HCT116 (cell line): ENCODE results near the gene SCCPDH. TPM values are rescaled to one million over a fixed set of nuclear protein-coding genes. Genes with fewer than 3 reads are reported as not detected.

Experiments used
- ATAC-seq: fragments of 200-7000 bp; cut with Tn5 transposase; 2 replicates; pipeline ENCODE4 v1.9.1; 2020; ENCODE audit warnings: mild to moderate bottlenecking, moderate library complexity
- BruUV-seq: library from RNA; stranded (reverse); fragments of 400-500 nt; replicated peaks from 2 replicates; lab custom pipeline; 2021; lab: Mats Ljungman, UMichigan
- CTCF ChIA-PET: fragments of 300-600 bp; sonication (Branson Sonifier 250); formaldehyde crosslinking; loops from one replicate; lab custom pipeline; 2021; ENCODE audit warnings: antibody characterized with exemption; lab: Charles Lee
- POLR2A ChIA-PET: fragments of 300-600, 350-600 bp; sonication (Branson Sonifier 250); formaldehyde crosslinking; loops from one replicate; lab custom pipeline; 2021; ENCODE audit warnings: antibody characterized with exemption; lab: Charles Lee
- RAD21 ChIA-PET, 2 experiments: fragments of 300-600 bp; sonication (Branson Sonifier 250); formaldehyde crosslinking; loops; one replicate each; lab custom pipeline; 2023; ENCODE audit warnings: low total read pairs in 2 of 2; ENCODE audit not compliant: uncharacterized antibody in 2 of 2, unreplicated experiment in 2 of 2, low non-redundant PET in 1 of 2; lab: Charles Lee
- DNase-seq: peaks from one replicate; pipeline ENCODE4 v3.0.0-alpha.2; 2010; ENCODE audit warnings: low read depth, low spot score
- H2AFZ ChIP-seq: fragments of 200-600 bp; shearing (Covaris generic), sonication (generic); 2 replicates; pipeline ENCODE4 v1.6.1; 2017; ENCODE audit warnings: low read depth, mixed run types, mixed read lengths, antibody characterized with exemption, low read length; ENCODE audit not compliant: poor library complexity, severe bottlenecking
- H3K27ac ChIP-seq: 2 replicates; pipeline ENCODE4 v1.5.1; 2012; ENCODE audit warnings: low read depth, low read length
- H3K27me3 ChIP-seq: fragments of 200-600 bp; sonication (generic); 2 replicates; pipeline ENCODE4 v1.6.1; 2016; ENCODE audit warnings: mixed run types, low read length, mixed read lengths; ENCODE audit not compliant: insufficient read depth
- H3K36me3 ChIP-seq, 2 experiments: fragments of 200-500 bp in 1 of 2; fragments of 200-600 bp in 1 of 2; sonication (Bioruptor generic) in 1 of 2; sonication (generic) in 1 of 2; 2 replicates each; pipeline versions ENCODE4 v1.5.1 to v1.6.1; 2014 to 2016; ENCODE audit warnings: low read length in 2 of 2, inconsistent platforms in 1 of 2, mixed read lengths in 1 of 2, mixed run types in 1 of 2; ENCODE audit not compliant: insufficient read depth in 2 of 2, control insufficient read depth in 1 of 2
- H3K4me1 ChIP-seq, 2 experiments: fragments of 200-600 bp in 1 of 2; sonication (generic) in 1 of 2; 2 replicates each; pipeline versions ENCODE4 v1.5.1 to v1.6.1; 2012 to 2017; ENCODE audit warnings: low read length in 2 of 2, inconsistent platforms in 1 of 2, mild to moderate bottlenecking in 1 of 2, mixed read lengths in 1 of 2, mixed run types in 1 of 2, moderate library complexity in 1 of 2; ENCODE audit not compliant: insufficient read depth in 2 of 2, control insufficient read depth in 1 of 2
- H3K4me2 ChIP-seq: fragments of 200-600 bp; sonication (generic); 2 replicates; pipeline ENCODE4 v1.6.1; 2017; ENCODE audit warnings: mixed run types, low read length, mixed read lengths
- H3K4me3 ChIP-seq, 2 experiments: fragments of 200-600 bp in 1 of 2; sonication (generic) in 1 of 2; replicated peaks in 1 of 2; 2 replicates each; pipeline ENCODE4 v1.5.1; 2011 to 2016; ENCODE audit warnings: low read length in 2 of 2, control low read depth in 1 of 2, low read depth in 1 of 2, mild to moderate bottlenecking in 1 of 2, mixed read lengths in 1 of 2, mixed run types in 1 of 2
- H3K79me2 ChIP-seq: fragments of 200-600 bp; sonication (generic); 2 replicates; pipeline ENCODE4 v1.6.1; 2017; ENCODE audit warnings: mild to moderate bottlenecking, mixed run types, low read length, moderate library complexity, mixed read lengths; ENCODE audit not compliant: insufficient read depth
- H3K9ac ChIP-seq: fragments of 200-600 bp; sonication (generic); 2 replicates; pipeline ENCODE4 v1.6.1; 2016; ENCODE audit warnings: low read length, mixed read lengths
- H3K9me2 ChIP-seq: fragments of 200-600 bp; sonication (generic), shearing (Covaris generic); 2 replicates; pipeline ENCODE4 v1.6.1; 2017; ENCODE audit warnings: mixed run types, mild to moderate bottlenecking, moderate library complexity; ENCODE audit not compliant: insufficient read depth
- H3K9me3 ChIP-seq, 2 experiments: fragments of 200-500 bp in 1 of 2; fragments of 200-600 bp in 1 of 2; sonication (Bioruptor generic) in 1 of 2; sonication (generic) in 1 of 2; 2 replicates each; pipeline ENCODE4 v1.6.1; 2014 to 2017; ENCODE audit warnings: low read length in 2 of 2, mixed read lengths in 2 of 2, inconsistent platforms in 1 of 2, low read depth in 1 of 2, mild to moderate bottlenecking in 1 of 2, mixed run types in 1 of 2, moderate library complexity in 1 of 2; ENCODE audit not compliant: control insufficient read depth in 1 of 2, insufficient read depth in 1 of 2
- H4K20me1 ChIP-seq: fragments of 200-600 bp; sonication (generic), shearing (Covaris generic); 2 replicates; pipeline ENCODE4 v1.6.1; 2017; ENCODE audit warnings: mixed run types, mild to moderate bottlenecking, moderate library complexity; ENCODE audit not compliant: insufficient read depth
- CBX3 ChIP-seq: IDR thresholded peaks from 2 replicates; pipeline ENCODE4 v1.6.1; 2012; ENCODE audit warnings: low read depth
- CEBPB ChIP-seq: IDR thresholded peaks from 2 replicates; pipeline ENCODE4 v1.6.1; 2012; ENCODE audit warnings: low read depth
- EZH2phosphoT487 ChIP-seq: fragments of 200-600 bp; IDR thresholded peaks from 2 replicates; pipeline ENCODE4 v1.6.1; 2018; ENCODE audit warnings: antibody characterized with exemption, borderline replicate concordance
- FOSL1 ChIP-seq: IDR thresholded peaks from 2 replicates; pipeline ENCODE4 v1.6.1; 2012; ENCODE audit warnings: low read depth
- JUND ChIP-seq: IDR thresholded peaks from 2 replicates; pipeline ENCODE4 v1.6.1; 2012
- RAD21 ChIP-seq: IDR thresholded peaks from 2 replicates; pipeline ENCODE4 v1.6.1; 2012; ENCODE audit warnings: low read depth, mild to moderate bottlenecking
- SP1 ChIP-seq: IDR thresholded peaks from 2 replicates; pipeline ENCODE4 v1.6.1; 2012; ENCODE audit warnings: low read depth
- SRF ChIP-seq: IDR thresholded peaks from 2 replicates; pipeline ENCODE4 v1.6.1; 2012; ENCODE audit warnings: low read depth
- TCF7L2 ChIP-seq: IDR thresholded peaks from 2 replicates; pipeline ENCODE4 v1.7.0; 2011; ENCODE audit warnings: borderline replicate concordance, inconsistent platforms; ENCODE audit not compliant: insufficient read depth, insufficient read length; ENCODE audit errors: extremely low read depth
- ZFX ChIP-seq: fragments of 450-650 bp; IDR thresholded peaks from 2 replicates; pipeline ENCODE4 v1.6.1; 2017
- intact Hi-C: fragments of 100-400 bp; cut with micrococcal nuclease; formaldehyde crosslinking; loops from 2 replicates; pipeline ENCODE4 v1.10.0; 2022
- total RNA-seq: library from RNA; stranded (reverse); gene quantifications from one replicate; pipeline ENCODE4 v1.2.1, GENCODE V29; 2021; ENCODE audit not compliant: unreplicated experiment
- TF ChIP-seq, protein P1 (sequence below): IDR thresholded peaks from 2 replicates; pipeline ENCODE4 v1.6.1; 2011; ENCODE audit warnings: mild to moderate bottlenecking, low read length, moderate library complexity; ENCODE audit not compliant: insufficient replicate concordance; ENCODE audit errors: extremely low read depth
- TF ChIP-seq, protein P2 (sequence below), 3 experiments: fragments of 200-600 bp in 1 of 3; sonication (generic) in 1 of 3; IDR thresholded peaks in 2 of 3; conservative IDR thresholded peaks in 1 of 3; 2 replicates each; pipeline ENCODE4 v1.5.1; 2012 to 2017; ENCODE audit warnings: low read depth in 2 of 3, low read length in 2 of 3, antibody characterized with exemption in 1 of 3, borderline replicate concordance in 1 of 3, control low read depth in 1 of 3, mild to moderate bottlenecking in 1 of 3, mixed read lengths in 1 of 3, mixed run types in 1 of 3, moderate library complexity in 1 of 3; ENCODE audit not compliant: insufficient read depth in 1 of 3
- TF ChIP-seq, protein P3 (sequence below): IDR thresholded peaks from 2 replicates; pipeline ENCODE4 v1.6.1; 2012; ENCODE audit warnings: low read depth

The SCCPDH gene
- total RNA-seq, 1 experiment from 2014 or later, result 0.30 TPM

DNA sequence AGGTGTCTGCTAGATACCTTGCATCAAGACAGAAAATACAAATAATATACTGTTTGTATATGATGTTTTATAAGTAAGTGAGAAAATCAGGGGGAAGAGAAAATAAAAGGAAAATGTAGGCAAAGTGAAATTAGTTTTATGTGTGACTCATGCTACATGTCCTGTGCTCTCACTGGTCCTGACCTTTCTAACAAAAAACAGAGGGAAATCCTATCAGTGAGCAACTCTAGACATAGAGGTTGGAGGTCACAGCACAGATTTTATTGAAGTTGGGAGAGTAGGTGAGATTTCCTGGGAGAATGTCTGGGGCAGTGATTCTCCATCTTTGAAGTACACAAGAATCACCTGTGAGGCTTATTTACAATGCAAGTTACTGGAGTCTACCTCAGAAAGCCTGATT, 9.5 kb downstream of the SCCPDH start:
- BruUV-seq, result no TSS peak
- Histone ChIP-seq H3K4me2 (no peak overlapping the region), H4K20me1 (no peaks in the 10 kb centered on the region), H3K9ac (no peak overlapping the region), H3K27ac (no peak overlapping the region), H3K27me3 (no peaks in the 10 kb centered on the region), H3K79me2 (no peaks in the 10 kb centered on the region), H3K9me2 (no peaks in the 10 kb centered on the region), H2AFZ (no peak overlapping the region), H3K4me3 (no peak overlapping the region), H3K4me1 (no peaks in the 10 kb centered on the region), H3K9me3 (no peaks in the 10 kb centered on the region; a peak in 1 of 4 replicates), H3K36me3 (no peaks in the 10 kb centered on the region)
- ChIA-PET RAD21 (no interaction called here), CTCF (no interaction called here), POLR2A (no interaction called here)
- DNase-seq (no peak), ATAC-seq (no peak)
- intact Hi-C loops, result no loop called here
- TF ChIP-seq RAD21 (no peak), TCF7L2 (no peak), FOSL1 (no peak), CBX3 (no peak), CEBPB (no peak), EZH2phosphoT487 (no peak), SRF (no peak), SP1 (no peak), JUND (no peak), ZFX (no peak)
- TF ChIP-seq, protein P1, sequence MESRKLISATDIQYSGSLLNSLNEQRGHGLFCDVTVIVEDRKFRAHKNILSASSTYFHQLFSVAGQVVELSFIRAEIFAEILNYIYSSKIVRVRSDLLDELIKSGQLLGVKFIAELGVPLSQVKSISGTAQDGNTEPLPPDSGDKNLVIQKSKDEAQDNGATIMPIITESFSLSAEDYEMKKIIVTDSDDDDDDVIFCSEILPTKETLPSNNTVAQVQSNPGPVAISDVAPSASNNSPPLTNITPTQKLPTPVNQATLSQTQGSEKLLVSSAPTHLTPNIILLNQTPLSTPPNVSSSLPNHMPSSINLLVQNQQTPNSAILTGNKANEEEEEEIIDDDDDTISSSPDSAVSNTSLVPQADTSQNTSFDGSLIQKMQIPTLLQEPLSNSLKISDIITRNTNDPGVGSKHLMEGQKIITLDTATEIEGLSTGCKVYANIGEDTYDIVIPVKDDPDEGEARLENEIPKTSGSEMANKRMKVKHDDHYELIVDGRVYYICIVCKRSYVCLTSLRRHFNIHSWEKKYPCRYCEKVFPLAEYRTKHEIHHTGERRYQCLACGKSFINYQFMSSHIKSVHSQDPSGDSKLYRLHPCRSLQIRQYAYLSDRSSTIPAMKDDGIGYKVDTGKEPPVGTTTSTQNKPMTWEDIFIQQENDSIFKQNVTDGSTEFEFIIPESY, result no peak
- TF ChIP-seq, protein P2, sequence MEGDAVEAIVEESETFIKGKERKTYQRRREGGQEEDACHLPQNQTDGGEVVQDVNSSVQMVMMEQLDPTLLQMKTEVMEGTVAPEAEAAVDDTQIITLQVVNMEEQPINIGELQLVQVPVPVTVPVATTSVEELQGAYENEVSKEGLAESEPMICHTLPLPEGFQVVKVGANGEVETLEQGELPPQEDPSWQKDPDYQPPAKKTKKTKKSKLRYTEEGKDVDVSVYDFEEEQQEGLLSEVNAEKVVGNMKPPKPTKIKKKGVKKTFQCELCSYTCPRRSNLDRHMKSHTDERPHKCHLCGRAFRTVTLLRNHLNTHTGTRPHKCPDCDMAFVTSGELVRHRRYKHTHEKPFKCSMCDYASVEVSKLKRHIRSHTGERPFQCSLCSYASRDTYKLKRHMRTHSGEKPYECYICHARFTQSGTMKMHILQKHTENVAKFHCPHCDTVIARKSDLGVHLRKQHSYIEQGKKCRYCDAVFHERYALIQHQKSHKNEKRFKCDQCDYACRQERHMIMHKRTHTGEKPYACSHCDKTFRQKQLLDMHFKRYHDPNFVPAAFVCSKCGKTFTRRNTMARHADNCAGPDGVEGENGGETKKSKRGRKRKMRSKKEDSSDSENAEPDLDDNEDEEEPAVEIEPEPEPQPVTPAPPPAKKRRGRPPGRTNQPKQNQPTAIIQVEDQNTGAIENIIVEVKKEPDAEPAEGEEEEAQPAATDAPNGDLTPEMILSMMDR (IDR thresholded peaks at IDR 0.05 in 2 of 3, conservative IDR thresholded peaks at IDR 0.05 in 1 of 3; ENCODE audit: borderline replicate concordance in 1 of 3, insufficient read depth in 1 of 3, low read depth in 2 of 3, low read length in 2 of 3), result no peak
- TF ChIP-seq, protein P3, sequence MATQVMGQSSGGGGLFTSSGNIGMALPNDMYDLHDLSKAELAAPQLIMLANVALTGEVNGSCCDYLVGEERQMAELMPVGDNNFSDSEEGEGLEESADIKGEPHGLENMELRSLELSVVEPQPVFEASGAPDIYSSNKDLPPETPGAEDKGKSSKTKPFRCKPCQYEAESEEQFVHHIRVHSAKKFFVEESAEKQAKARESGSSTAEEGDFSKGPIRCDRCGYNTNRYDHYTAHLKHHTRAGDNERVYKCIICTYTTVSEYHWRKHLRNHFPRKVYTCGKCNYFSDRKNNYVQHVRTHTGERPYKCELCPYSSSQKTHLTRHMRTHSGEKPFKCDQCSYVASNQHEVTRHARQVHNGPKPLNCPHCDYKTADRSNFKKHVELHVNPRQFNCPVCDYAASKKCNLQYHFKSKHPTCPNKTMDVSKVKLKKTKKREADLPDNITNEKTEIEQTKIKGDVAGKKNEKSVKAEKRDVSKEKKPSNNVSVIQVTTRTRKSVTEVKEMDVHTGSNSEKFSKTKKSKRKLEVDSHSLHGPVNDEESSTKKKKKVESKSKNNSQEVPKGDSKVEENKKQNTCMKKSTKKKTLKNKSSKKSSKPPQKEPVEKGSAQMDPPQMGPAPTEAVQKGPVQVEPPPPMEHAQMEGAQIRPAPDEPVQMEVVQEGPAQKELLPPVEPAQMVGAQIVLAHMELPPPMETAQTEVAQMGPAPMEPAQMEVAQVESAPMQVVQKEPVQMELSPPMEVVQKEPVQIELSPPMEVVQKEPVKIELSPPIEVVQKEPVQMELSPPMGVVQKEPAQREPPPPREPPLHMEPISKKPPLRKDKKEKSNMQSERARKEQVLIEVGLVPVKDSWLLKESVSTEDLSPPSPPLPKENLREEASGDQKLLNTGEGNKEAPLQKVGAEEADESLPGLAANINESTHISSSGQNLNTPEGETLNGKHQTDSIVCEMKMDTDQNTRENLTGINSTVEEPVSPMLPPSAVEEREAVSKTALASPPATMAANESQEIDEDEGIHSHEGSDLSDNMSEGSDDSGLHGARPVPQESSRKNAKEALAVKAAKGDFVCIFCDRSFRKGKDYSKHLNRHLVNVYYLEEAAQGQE, result no peak
